ENCODE data around the gene ANTXR1.
"Not testable (repeated sequence)": the region's sequence is repeated elsewhere in the genome, so short reads cannot be mapped to it uniquely, and the experiment has no call there.

ANTXR1 gene

DNA sequence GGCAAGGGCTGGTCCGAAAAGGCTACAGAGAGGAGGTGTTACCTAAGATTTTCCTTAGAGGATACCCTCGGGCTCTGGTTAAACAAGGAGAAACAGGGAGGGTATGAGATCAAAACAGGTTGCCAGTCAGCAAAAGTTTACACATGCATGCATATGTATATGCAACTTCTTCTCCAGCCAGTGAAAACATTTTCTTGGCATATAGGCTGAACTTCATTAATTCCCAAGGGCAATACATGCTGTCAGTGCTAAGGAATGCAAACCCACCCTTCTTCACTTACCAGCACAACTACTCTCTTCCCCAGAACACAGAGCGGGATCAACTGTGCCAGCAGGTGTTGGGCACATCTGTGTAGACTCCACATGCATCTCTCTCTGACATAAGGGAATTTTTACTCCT is 198.1 kb downstream of the ANTXR1 start:
- no peak for DNase-seq (ENCODE audit: low read depth in 2 of 2)

- DNase-seq (ENCODE audit: low read depth in 2 of 2), result no peak
These were observed 198.7 kb downstream of the ANTXR1 start for GRCh38 chr2:69211686-69212085.

- no peak for DNase-seq (ENCODE audit: low read depth in 2 of 2)
These were observed 199.5 kb downstream of the ANTXR1 start for GRCh38 chr2:69212238-69213028.

- DNase-seq (ENCODE audit: low read depth in 2 of 2), result no peak
These were observed 200.2 kb downstream of the ANTXR1 start for GRCh38 chr2:69213201-69213600.

DNA sequence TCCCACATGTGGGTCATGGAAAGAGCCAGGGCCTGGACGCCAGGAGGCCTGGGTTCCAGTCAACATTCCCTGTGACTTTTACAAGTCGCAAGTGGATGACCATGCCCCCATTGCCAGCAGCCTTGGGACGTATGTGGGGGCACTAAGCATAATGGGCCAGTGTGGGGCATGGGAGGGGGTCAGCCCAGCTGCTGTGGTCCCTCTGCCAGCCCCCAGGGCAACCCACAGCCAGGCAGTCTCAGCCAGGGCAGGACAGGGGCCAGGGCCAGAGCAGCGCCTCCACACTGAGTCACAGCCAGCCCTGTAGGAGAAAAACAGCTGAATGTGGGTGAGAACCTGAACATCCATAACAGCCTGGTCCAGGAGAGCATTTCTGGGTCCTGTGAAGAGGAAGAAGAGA is 200.8 kb downstream of the ANTXR1 start:
- no peak for DNase-seq (ENCODE audit: low read depth in 2 of 2)

DNA sequence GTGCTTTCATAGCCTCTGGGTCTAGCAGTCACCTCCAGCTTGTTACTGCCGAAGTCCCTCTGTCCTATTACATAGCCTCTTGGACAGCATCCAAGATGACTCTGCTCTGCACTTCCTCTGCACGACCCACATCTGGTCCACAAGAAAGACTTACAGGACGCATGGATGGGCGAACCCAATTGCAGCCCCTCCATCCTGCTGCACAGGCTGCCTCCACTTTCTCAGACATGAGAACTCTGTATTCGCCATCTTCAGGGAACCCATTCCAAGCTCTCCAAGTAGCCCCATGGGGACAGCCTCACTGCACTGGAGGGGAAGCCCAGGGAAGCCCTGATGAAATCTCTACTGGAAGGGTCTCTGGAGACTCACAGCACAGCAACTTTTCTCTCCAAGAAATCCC is 201.9 kb downstream of the ANTXR1 start:
- no peak for DNase-seq (ENCODE audit: low read depth in 2 of 2)

GRCh38 chr2:69216535-69217332 is 203.8 kb downstream of the ANTXR1 start:
- DNase-seq (ENCODE audit: low read depth in 2 of 2), result no peak

DNA sequence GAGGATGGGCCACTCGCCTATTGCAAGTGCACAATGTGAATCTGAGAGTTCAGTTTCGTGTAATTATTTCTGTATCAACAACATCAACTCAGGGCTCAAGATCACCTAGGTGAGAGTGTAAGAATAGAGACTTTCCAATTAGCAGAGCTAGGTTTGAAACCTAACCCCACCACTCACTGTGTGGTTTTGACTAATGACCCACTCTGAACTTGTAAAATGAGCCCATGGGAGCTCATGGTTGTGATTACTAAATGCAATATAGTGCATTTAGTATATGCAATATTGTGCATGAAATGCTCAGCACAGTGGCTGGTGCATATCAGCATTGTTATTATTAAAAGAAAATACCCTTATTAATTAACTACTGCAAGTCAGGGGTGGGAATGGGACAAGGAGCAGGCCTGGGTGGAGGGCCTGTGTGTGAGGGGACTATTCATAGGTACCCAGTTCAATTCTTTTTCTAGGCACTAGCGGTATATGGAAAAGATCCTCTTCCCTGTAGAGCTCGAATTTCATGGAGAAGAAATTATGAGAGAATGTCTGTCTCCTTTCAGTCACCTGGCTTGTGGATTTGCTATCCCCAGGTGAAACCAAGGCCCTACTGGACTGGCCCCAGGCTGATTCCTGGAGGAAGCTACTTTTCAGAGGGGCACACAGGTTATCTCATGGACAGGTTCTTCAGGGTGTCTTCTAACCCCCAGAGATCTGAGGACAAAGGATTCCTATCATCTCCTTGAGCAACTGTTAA is 204.5 kb downstream of the ANTXR1 start:
- DNase-seq (ENCODE audit: low read depth in 2 of 2), result no peak

- no peak for DNase-seq (ENCODE audit: low read depth in 2 of 2)
These were observed 208.5 kb downstream of the ANTXR1 start for GRCh38 chr2:69221512-69221911.

GRCh38 chr2:69221960-69222751 is 209.2 kb downstream of the ANTXR1 start:
- no peak for DNase-seq (ENCODE audit: low read depth in 2 of 2)

DNA sequence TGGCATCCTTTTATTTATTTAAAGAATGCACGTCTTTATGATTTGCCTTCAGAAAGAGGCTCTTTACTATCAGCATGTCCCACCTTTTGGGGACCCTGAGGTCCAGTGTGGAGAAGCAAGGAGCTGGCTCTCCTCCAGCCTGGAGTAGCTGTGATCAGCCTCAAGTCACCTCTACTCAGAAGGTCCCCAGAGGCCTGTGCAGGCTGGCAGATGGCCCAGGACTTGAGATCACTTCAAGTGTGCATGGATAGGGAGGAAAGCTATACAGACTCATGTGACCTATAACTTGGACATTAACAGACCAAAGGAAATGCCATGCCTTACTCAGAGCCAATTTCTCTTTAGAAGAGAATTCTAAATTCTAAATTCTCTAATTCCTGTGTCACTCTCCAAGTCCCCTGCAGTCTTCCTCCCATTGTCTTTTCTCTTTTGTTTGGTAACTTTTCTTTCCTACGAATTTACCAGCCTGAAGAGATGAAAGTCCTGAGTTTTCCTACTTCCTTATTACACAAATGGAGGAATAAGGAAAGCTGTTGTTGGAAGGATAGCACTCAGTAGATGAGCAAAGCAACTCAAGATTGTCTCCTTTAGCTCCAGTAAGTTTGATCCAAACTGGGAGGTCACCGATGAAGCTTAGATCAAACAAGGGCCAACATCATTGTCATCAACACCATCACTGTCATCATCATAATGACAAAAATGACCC is 210.1 kb downstream of the ANTXR1 start:
- DNase-seq (ENCODE audit: low read depth in 2 of 2), result no peak

- DNase-seq (ENCODE audit: low read depth in 2 of 2), result no peak
These were observed 211.0 kb downstream of the ANTXR1 start for GRCh38 chr2:69223759-69224511.

- no peak for DNase-seq (ENCODE audit: low read depth in 2 of 2)
These were observed 211.5 kb downstream of the ANTXR1 start for GRCh38 chr2:69224512-69224837.

DNA sequence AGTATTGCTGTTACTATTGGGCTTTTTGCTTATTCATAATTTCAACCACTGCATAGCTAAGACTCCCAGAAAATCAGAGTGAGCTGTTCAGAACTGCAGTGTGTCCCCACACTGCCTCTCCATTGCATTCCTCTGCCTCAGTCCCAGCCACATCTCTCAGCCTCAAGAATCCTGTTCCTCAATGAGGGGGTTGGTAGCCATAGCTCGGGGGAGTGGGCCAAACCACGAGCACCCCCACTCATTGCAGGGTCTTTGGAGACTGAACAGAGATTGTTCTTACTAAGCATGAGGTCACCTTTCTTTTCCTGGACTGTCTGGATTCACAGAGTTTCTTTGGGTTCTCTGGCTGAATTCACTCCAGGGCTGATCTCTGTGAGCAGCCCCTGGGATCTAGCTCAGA is 213.0 kb downstream of the ANTXR1 start:
- DNase-seq (ENCODE audit: low read depth in 2 of 2), result no peak

- no peak for DNase-seq (ENCODE audit: low read depth in 2 of 2)
These were observed 213.9 kb downstream of the ANTXR1 start for GRCh38 chr2:69226903-69227302.

DNA sequence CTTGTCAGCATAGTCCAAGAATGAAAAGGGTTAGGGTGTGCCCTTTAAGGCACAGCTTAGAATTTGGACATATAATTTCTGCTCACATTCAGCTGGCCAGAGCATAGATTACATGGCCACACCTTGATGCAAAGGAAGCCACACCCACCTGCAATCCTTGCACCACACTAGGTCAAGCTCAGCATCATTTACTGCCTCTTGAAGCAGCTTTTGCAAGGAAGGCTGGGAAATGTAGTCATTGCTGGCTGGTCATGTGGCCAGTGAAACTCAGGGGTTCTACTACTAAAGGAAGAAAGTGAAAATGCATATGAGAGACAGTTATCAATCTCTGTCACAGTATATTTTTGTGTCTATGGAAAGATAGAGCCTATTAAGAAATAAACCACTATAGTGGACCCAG is 214.7 kb downstream of the ANTXR1 start:
- DNase-seq (ENCODE audit: low read depth in 2 of 2), result no peak

DNA sequence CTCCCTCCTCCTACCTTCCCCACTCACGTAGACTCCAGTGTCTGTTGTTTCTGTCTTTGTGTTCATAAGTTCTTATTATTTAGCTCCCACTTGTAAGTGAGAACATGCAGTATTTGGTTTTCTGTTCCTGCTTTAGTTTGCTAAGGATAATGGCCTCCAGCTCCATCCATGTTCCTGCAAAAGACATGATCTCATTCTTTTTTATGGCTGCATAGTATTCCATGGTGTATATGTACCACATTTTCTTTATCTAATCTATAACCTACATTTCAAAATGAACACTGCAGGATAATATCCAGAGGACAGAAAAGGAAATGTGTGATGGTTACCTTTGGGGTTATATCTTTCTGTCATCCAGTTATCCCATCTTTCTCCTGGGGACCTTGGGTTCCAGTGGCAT is 218.0 kb downstream of the ANTXR1 start:
- DNase-seq (ENCODE audit: low read depth in 2 of 2), result not testable (repeated sequence)

- DNase-seq (ENCODE audit: low read depth in 2 of 2), result no peak
These were observed 218.8 kb downstream of the ANTXR1 start for GRCh38 chr2:69231612-69232277.

DNA sequence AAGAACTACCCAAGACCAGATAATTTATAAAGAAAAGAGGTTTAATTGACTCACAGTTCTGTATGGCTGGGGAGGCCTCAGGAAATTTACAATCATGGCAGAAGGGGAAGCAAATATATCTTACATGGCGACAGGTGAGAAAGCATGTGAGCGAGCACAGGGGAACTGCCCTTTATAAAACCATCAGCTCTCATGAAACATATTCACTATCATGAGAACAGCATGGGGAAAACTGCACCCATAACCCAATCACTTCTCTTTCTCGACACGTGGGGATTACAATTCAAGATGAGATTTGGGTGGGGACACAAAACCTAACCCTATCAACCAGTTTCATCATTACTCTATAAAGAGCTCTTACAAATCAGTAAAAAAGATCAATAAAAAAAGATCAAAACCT is 222.9 kb downstream of the ANTXR1 start:
- not testable (repeated sequence) for DNase-seq (ENCODE audit: low read depth in 2 of 2)

All from stimulated activated CD4-positive, alpha-beta T cell treated with anti-CD3 and anti-CD28 coated beads, Interleukin-1b, Interleukin-23, amount 100 ng/mL, for 1 hour (primary cell).